ENCODE data around the gene EFS.

GRCh38 chr14:23406725-23407355, 41.9 kb upstream of the EFS start:
- TF ChIP-seq CTCF (conservative IDR thresholded peaks at IDR 0.05; ENCODE audit: low read depth, low read length) (no peak), EZH2 (IDR thresholded peaks at IDR 0.05; ENCODE audit: low read length, unreplicated experiment) (no peak)
